Omental fat pad (tissue), 4 donors: ENCODE data around the gene CIRBP. TPM values are rescaled to one million over a fixed set of nuclear protein-coding genes. Genes with fewer than 3 reads are reported as not detected.
"Not testable (repeated sequence)": the region's sequence is repeated elsewhere in the genome, so short reads cannot be mapped to it uniquely, and the experiment has no call there.

Experiments
- ATAC-seq: fragments of 150-250 bp; one replicate; pipeline ENCODE4 v1.9.1; 2016; ENCODE audit warnings: mild to moderate bottlenecking, moderate library complexity; ENCODE audit not compliant: low FRiP score
- DNase-seq: peaks from one replicate; pipeline ENCODE4 v3.0.0-alpha.2; 2019; ENCODE audit warnings: low spot score
- total RNA-seq, 4 donors: library from RNA; depleted of rRNA; stranded (reverse); fragments of >200 nt; gene quantifications; one replicate each; pipeline ENCODE4 v1.1.0, GENCODE V29; 2016
- TF ChIP-seq, protein P1 (sequence below), 3 donors: fragments of 450-650 bp; IDR thresholded peaks; one replicate each; pipeline ENCODE4 v1.5.1; 2016 to 2017; ENCODE audit warnings: antibody characterized with exemption in 3 of 3, mild to moderate bottlenecking in 3 of 3, moderate library complexity in 2 of 3

CIRBP gene
- total RNA-seq, 4 donors from 2014 or later: 292 to 484 (median 372) TPM

DNA sequence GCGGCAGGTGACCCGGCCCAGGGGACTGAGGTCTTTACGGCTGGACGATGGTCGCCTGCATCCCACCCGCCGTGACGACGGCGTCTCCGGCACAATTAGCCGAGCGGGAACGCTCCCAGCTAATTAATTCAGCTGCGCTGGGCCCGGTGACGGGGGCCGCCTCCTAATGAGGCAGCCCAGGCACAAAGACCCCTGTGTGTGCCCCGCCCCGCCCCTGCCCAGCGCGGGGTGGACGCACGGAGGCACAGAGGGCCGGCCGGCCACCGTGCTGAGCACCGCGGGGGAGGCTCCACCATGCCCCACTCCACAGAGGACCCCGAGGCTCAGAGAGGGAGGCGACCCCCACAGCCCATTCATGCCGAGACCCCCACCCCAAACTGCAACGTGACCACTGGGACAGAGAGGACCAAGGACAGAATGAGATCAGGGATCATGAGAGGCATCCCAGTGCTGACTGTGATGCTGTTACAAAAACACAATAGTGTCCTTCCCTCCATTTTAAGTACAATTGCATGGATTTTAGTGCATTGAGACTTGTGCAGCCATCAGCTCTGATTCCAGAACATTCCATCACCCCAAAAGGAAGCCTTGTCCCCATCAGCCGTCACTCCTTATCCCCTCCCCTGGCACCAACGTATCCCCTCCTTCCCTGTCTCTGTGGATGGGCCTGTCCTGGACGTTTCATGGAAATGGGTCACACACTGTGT is 33.6 kb downstream of the CIRBP start:
- no peak for DNase-seq
- TF ChIP-seq, protein P1, sequence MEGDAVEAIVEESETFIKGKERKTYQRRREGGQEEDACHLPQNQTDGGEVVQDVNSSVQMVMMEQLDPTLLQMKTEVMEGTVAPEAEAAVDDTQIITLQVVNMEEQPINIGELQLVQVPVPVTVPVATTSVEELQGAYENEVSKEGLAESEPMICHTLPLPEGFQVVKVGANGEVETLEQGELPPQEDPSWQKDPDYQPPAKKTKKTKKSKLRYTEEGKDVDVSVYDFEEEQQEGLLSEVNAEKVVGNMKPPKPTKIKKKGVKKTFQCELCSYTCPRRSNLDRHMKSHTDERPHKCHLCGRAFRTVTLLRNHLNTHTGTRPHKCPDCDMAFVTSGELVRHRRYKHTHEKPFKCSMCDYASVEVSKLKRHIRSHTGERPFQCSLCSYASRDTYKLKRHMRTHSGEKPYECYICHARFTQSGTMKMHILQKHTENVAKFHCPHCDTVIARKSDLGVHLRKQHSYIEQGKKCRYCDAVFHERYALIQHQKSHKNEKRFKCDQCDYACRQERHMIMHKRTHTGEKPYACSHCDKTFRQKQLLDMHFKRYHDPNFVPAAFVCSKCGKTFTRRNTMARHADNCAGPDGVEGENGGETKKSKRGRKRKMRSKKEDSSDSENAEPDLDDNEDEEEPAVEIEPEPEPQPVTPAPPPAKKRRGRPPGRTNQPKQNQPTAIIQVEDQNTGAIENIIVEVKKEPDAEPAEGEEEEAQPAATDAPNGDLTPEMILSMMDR (IDR thresholded peaks at IDR 0.05): no peak
- ATAC-seq: no peak

DNA sequence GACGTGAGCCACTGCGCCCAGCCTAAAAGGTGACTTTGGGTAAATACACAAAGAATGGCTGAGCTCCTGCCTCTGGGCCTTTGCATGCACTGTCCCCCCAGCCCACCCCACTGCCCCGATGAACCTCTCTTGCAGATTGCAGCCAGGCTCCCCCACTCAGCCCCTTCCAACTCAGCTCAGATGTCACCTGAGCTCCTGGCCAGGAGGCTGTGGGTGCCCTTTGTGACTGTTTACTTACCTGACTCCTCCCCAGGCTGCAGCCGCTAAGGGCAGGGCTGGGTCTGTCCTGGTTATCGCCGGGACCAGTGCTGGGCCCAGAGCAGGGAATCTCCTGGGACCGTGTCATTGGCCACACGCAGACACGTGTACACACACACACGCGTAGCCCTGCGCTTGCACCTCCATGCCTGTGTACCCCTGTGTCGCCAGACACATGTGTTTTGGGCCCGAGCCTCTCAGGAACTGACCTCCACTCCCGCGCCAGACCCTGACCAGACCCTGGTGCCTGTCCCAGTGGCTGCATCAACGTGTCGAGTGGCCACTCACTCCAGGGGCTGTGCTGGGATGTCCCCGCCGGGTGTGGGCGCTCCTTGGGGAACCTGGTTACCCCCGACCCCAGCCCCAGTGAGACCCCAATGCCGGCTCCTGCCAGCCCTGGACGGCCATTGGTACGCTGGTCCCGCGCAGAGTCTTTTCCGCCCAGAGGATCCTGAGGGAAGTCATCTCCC is 35.2 kb downstream of the CIRBP start:
- DNase-seq (no peak), ATAC-seq (no peak)
- TF ChIP-seq, protein P1 (IDR thresholded peaks at IDR 0.05): no peak

DNA sequence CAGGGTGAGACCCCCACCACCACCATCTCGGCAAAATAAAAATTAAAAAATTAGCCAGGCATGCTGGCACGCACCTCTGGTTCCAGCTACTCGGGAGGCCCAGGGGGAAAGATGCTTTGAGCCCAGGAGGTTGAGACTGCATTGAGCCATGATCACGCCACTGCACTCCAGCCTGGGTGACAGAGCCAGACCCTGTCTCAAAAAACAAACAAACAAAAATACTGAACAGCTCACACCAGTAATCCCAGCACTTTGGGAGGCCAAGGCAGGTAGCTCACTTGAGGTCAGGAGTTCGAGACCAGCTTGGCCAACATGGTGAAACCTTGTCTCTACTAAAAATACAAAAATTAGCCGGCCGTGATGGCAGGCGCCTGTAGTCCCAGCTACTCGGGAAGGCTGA is 36.2 kb downstream of the CIRBP start:
- not testable (repeated sequence) for DNase-seq, ATAC-seq

DNA sequence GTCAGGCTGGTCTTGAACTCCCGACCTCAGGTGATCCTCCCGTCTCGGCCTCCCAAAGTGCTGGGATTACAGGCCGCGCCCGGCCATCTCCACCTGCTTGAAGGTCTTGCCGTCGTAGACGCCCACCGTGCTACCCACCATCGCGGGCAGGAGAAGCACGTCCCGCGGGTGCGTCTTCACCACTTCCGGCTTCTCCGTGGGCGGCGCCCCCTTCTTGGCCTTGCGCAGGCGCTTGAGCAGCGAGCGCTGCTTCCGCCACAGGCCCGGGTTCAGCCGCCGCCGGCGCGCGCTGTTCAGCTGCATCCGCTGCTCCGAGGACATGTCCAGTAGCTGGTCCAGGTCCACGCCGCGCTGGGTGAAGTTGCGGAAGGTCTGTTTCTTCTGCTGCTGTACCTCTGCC is 38.2 kb downstream of the CIRBP start:
- TF ChIP-seq, protein P1 (IDR thresholded peaks at IDR 0.05): no peak
- DNase-seq (no peak), ATAC-seq (no peak)

DNA sequence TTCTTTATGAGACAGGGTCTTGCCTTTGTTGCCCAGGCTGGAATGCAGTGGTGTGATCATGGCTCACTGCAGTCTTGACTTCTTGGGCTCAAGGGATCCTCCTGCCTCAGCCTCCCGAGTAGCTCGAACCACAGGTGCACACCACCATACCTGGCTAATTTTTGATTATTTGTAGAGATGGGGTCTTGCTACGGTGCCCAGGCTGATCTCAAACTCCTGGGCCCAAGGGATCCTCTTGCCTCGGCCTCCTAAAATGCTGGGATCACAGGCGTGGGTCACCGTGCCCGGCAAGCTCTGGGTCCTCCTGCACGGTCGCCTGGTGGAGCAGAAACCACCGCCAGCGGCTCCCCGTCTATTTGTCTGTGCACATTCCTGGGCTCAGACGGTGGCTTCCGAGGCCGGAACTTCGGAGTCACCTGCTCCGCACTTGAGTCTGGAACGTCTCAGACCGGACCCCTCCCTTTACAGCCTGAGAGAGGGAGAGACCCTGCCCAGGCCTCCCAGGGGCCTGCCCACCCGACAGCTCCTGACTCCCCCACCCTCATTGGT is 38.7 kb downstream of the CIRBP start:
- no peak for DNase-seq
- TF ChIP-seq, protein P1 (IDR thresholded peaks at IDR 0.05): no peak
- ATAC-seq: no peak

DNA sequence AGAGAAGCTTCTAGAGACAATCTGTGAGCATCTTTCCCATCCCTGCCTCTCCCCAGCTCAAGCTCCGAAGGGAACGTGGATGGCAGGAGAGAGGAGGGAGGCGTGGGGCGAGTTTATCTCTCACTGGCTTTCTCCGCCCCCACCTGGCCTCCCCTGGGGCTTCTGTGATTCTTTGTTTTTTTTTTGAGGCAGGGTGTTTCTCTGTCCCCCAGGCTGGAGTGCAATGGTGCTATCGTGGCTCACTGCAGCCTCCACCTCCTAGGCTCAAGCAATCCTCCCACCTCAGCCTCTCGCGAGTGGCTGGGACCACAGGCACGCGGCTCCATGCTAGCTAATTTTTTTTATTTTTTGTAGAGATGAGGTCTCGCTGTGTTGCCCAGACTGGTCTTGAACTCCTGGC is 39.6 kb downstream of the CIRBP start:
- ATAC-seq: no peak

More for the DNA sequence above, 39.6 kb downstream of the CIRBP start:
- TF ChIP-seq, protein P1 (IDR thresholded peaks at IDR 0.05): no peak
- no peak for DNase-seq
